Middle frontal gyrus (tissue), 1 donor: ENCODE measurements around the gene EPHA6.
A peak's percentile ranks its signal among the peaks of the same experiment; 100 is the strongest.

Source experiments
- DNase-seq: peaks from one replicate; pipeline ENCODE4 v3.0.0-alpha.2; 2015; ENCODE audit warnings: low spot score; ENCODE audit errors: extremely low spot score

The EPHA6 gene

GRCh38 chr3:96813820-96814650 lies at the start of gene EPHA6:
Gene EPHA6 (plus strand): TSS chr3:96814594.
- DNase-seq = no peak

GRCh38 chr3:96776818-96777217 lies 37.6 kb upstream of the EPHA6 start:
- no peak for DNase-seq

- no peak for DNase-seq
Measured at GRCh38 chr3:96779810-96780209, 34.6 kb upstream of the EPHA6 start.

- DNase-seq = no peak
Measured at GRCh38 chr3:96796101-96796500, 18.3 kb upstream of the EPHA6 start.

GRCh38 chr3:96803870-96804269 lies 10.5 kb upstream of the EPHA6 start:
- DNase-seq = no peak

- no peak for DNase-seq
Measured at GRCh38 chr3:96806341-96806740, 8.1 kb upstream of the EPHA6 start.

- DNase-seq = peak; percentile 49
Measured at GRCh38 chr3:96813134-96813819, 1.1 kb upstream of the EPHA6 start.

- no peak for DNase-seq
Measured at GRCh38 chr3:96814651-96815567, 515 bp downstream of the EPHA6 start.

- no peak for DNase-seq
Measured at GRCh38 chr3:96831175-96831574, 16.8 kb downstream of the EPHA6 start.

GRCh38 chr3:96833301-96833700 lies 18.9 kb downstream of the EPHA6 start:
- DNase-seq = no peak

- DNase-seq = no peak
Measured at GRCh38 chr3:96836153-96836915, 21.9 kb downstream of the EPHA6 start.

- no peak for DNase-seq
Measured at GRCh38 chr3:96843505-96844203, 29.3 kb downstream of the EPHA6 start.

GRCh38 chr3:96844204-96844514 lies 29.8 kb downstream of the EPHA6 start:
- DNase-seq = no peak

GRCh38 chr3:96852849-96853248 lies 38.5 kb downstream of the EPHA6 start:
- no peak for DNase-seq

GRCh38 chr3:96860882-96861281 lies 46.5 kb downstream of the EPHA6 start:
- no peak for DNase-seq

GRCh38 chr3:96863129-96863740 lies 48.8 kb downstream of the EPHA6 start:
- no peak for DNase-seq

GRCh38 chr3:96865605-96866004 lies 51.2 kb downstream of the EPHA6 start:
- no peak for DNase-seq

GRCh38 chr3:96869316-96869715 lies 54.9 kb downstream of the EPHA6 start:
- no peak for DNase-seq

GRCh38 chr3:96877510-96877909 lies 63.1 kb downstream of the EPHA6 start:
- no peak for DNase-seq

GRCh38 chr3:96900031-96900430 lies 85.6 kb downstream of the EPHA6 start:
- DNase-seq = no peak
